AG09319 (cell line): ENCODE results near the gene ACAP3.

Source experiments
- DNase-seq: peaks from one replicate; pipeline ENCODE4 v3.0.0-alpha.2; 2010; ENCODE audit warnings: low read depth; ENCODE audit errors: extremely low read depth
- TF ChIP-seq, protein P1 (sequence below): IDR thresholded peaks from 2 replicates; pipeline ENCODE4 v1.5.1; 2011; ENCODE audit warnings: low read depth, mild to moderate bottlenecking, inconsistent platforms, low read length, moderate library complexity

Gene ACAP3

GRCh38 chr1:1259951-1260600 lies 47.7 kb downstream of the ACAP3 start:
- DNase-seq: no peak
- TF ChIP-seq, protein P1, sequence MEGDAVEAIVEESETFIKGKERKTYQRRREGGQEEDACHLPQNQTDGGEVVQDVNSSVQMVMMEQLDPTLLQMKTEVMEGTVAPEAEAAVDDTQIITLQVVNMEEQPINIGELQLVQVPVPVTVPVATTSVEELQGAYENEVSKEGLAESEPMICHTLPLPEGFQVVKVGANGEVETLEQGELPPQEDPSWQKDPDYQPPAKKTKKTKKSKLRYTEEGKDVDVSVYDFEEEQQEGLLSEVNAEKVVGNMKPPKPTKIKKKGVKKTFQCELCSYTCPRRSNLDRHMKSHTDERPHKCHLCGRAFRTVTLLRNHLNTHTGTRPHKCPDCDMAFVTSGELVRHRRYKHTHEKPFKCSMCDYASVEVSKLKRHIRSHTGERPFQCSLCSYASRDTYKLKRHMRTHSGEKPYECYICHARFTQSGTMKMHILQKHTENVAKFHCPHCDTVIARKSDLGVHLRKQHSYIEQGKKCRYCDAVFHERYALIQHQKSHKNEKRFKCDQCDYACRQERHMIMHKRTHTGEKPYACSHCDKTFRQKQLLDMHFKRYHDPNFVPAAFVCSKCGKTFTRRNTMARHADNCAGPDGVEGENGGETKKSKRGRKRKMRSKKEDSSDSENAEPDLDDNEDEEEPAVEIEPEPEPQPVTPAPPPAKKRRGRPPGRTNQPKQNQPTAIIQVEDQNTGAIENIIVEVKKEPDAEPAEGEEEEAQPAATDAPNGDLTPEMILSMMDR: no peak

GRCh38 chr1:1259540-1259939 lies 48.2 kb downstream of the ACAP3 start:
- TF ChIP-seq, protein P1: no peak
- DNase-seq: no peak

DNA sequence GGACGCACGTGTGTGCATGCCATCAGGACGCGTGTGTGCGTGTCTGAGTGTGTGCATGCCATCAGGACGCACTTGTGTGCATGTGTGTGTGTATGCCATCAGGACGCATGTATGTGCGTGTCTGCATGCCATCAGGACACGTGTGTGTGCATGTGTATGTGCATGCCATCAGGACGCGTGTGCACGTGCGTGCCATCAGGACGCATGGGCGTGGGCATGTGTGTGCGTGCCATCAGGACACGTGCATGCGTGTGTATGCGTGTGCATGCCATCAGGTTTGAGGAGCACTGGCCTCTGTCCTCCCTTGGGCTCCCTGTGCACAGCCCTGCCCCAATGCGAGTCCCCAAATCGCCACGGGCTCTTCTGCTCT lies 48.6 kb downstream of the ACAP3 start:
- no peak for DNase-seq
- TF ChIP-seq, protein P1: no peak

DNA sequence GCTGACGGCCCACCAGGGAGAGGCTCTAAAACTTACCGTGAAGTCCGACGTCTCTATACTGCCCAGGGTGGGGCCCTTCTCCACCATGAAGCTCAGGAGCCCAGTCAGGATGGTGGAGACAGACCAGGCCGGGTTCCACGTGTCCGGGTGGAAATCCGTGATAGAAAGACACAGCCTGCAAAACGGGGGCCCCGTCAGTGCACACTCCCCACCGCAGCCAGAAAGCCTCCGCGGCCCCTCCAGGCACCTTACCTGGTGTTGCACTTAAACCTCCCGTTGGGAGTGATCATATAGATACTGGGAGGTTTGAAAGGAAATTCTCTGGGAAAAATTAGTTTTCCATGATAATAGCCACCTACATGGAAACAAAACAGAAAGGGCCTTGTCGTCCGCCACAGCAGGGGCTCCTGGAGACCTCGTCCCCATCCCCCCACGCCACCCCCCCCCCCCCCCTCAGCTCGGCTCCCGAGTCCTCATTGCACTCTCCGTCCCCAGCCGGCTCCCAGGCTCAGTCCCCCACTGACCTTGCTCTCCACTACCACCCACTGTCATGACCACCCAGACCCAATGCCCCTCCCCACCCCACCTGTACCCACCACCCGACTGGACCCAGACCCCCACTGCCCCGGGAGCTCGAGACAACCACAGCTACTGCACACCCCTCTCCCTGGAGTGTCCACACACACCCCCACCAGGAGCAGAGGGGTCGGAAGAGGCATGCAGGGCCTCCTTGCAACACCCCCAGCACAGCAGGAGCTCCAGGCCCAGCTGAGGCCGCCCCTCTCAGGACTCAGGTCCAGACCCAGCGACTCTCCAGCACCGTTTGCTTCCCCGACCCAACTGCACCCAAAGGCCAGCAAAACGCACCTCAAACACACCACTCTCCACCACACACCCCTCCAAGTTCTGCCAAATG lies 50.5 kb downstream of the ACAP3 start:
- TF ChIP-seq, protein P1: no peak
- DNase-seq: no peak

- TF ChIP-seq, protein P1: no peak
- no peak for DNase-seq
Observed at GRCh38 chr1:1255611-1256010, 52.1 kb downstream of the ACAP3 start.

DNA sequence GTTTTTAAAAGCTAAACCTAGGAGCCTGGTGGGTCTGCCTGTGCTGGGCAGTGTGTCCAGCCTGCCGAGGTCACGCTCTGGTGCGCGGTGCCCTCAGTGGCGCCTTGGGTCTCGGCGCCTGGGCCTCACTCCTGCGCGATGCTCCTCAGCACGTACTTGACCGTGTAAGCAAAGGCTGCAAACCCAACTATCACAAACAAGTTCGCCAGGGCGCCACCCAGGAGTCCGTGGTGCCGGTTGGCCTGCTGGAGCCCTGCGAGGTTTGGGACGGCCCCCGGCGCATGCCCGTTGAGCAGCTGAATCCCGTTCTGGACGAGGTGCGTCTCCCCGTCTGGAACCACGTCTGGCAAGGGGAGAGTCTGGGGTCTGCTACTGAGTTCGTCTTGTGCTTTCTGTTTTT lies 52.7 kb downstream of the ACAP3 start:
- TF ChIP-seq, protein P1: no peak

GRCh38 chr1:1254667-1254998 lies 53.1 kb downstream of the ACAP3 start:
- DNase-seq: no peak
- TF ChIP-seq, protein P1: no peak

More for the DNA sequence above, 52.7 kb downstream of the ACAP3 start:
- no peak for DNase-seq
